CD14-positive monocyte (primary cell): ENCODE data around the gene NTM. TPM values are rescaled to one million over a fixed set of nuclear protein-coding genes. Genes with fewer than 3 reads are reported as not detected.

Source experiments
- DNase-seq, 3 donors: peaks; one replicate each; pipeline ENCODE4 v3.0.0-alpha.2; 2011 to 2022
- H2AFZ ChIP-seq: 2 replicates; pipeline ENCODE4 v1.6.0; 2012; ENCODE audit warnings: mild to moderate bottlenecking, low read depth, low read length, inconsistent platforms; ENCODE audit not compliant: insufficient read depth, poor library complexity, severe bottlenecking
- H3K27ac ChIP-seq, 2 donors: 1 replicate in 1 of 2; 2 replicates in 1 of 2; pipeline ENCODE4 v1.5.1; 2012 to 2013; ENCODE audit warnings: low read length in 2 of 2, control low read depth in 1 of 2, inconsistent platforms in 1 of 2, low read depth in 1 of 2, mild to moderate bottlenecking in 1 of 2
- H3K27me3 ChIP-seq, 2 donors: one replicate each; pipeline versions ENCODE4 v1.6.0 to v1.6.1; 2011 to 2013; ENCODE audit warnings: low read length in 2 of 2; ENCODE audit not compliant: control insufficient read depth in 2 of 2, insufficient read depth in 2 of 2
- H3K36me3 ChIP-seq, 2 donors: replicated peaks in 1 of 2; 1 replicate in 1 of 2; 2 replicates in 1 of 2; pipeline versions ENCODE4 v1.5.1 to v1.6.1; 2012 to 2013; ENCODE audit warnings: low read length in 2 of 2, control low read depth in 1 of 2, inconsistent platforms in 1 of 2, mild to moderate bottlenecking in 1 of 2; ENCODE audit not compliant: insufficient read depth in 2 of 2, control insufficient read depth in 1 of 2
- H3K4me1 ChIP-seq, 2 donors: 1 replicate in 1 of 2; 2 replicates in 1 of 2; pipeline versions ENCODE4 v1.5.1 to v1.6.1; 2012 to 2013; ENCODE audit warnings: low read length in 2 of 2, control low read depth in 1 of 2, inconsistent platforms in 1 of 2, mild to moderate bottlenecking in 1 of 2, moderate library complexity in 1 of 2; ENCODE audit not compliant: insufficient read depth in 2 of 2, control insufficient read depth in 1 of 2
- H3K4me2 ChIP-seq: replicated peaks from 2 replicates; pipeline ENCODE3; 2012; ENCODE audit warnings: low read length, moderate library complexity, mild to moderate bottlenecking; ENCODE audit not compliant: poor library complexity, severe bottlenecking; ENCODE audit errors: extremely low read depth
- H3K4me3 ChIP-seq, 3 experiments: fragments of 200-600 bp in 1 of 3; sonication (generic) in 1 of 3; replicated peaks in 1 of 3; 1 replicate in 2 of 3; 2 replicates in 1 of 3; pipeline ENCODE4 v1.5.1; 2011 to 2013; ENCODE audit warnings: low read length in 3 of 3, mild to moderate bottlenecking in 3 of 3, control low read depth in 2 of 3, low read depth in 2 of 3, inconsistent platforms in 1 of 3, moderate library complexity in 1 of 3
- H3K79me2 ChIP-seq: 2 replicates; pipeline ENCODE4 v1.6.0; 2012; ENCODE audit warnings: mild to moderate bottlenecking, control low read depth, inconsistent platforms, low read length, moderate library complexity; ENCODE audit not compliant: insufficient read depth
- H3K9ac ChIP-seq: 2 replicates; pipeline ENCODE4 v1.6.0; 2017; ENCODE audit warnings: low read length, mild to moderate bottlenecking; ENCODE audit not compliant: insufficient read depth, poor library complexity, severe bottlenecking
- H3K9me3 ChIP-seq, 2 donors: replicated peaks in 1 of 2; 1 replicate in 1 of 2; 2 replicates in 1 of 2; pipeline versions ENCODE4 v1.5.1 to v1.6.1; 2012 to 2013; ENCODE audit warnings: low read length in 2 of 2, control low read depth in 1 of 2; ENCODE audit not compliant: control insufficient read depth in 1 of 2, insufficient read depth in 1 of 2
- H4K20me1 ChIP-seq: 2 replicates; pipeline ENCODE4 v1.6.0; 2012; ENCODE audit warnings: mild to moderate bottlenecking, low read length, control low read depth, moderate library complexity; ENCODE audit not compliant: insufficient read depth
- H3K27ac Mint-ChIP-seq, 7 donors: one replicate each; pipeline ENCODE4 v1.8.0; 2020; ENCODE audit warnings: mild to moderate bottlenecking in 7 of 7, mixed read lengths in 7 of 7, moderate library complexity in 6 of 7, inconsistent platforms in 2 of 7
- H3K27me3 Mint-ChIP-seq, 3 donors: one replicate each; pipeline ENCODE4 v1.8.0; 2021 to 2022; ENCODE audit warnings: low read depth in 3 of 3, mild to moderate bottlenecking in 3 of 3, mixed read lengths in 3 of 3, moderate library complexity in 3 of 3, inconsistent platforms in 1 of 3
- H3K36me3 Mint-ChIP-seq, 2 donors: one replicate each; pipeline ENCODE4 v1.8.0; 2020; ENCODE audit warnings: mixed read lengths in 2 of 2, inconsistent platforms in 1 of 2, mild to moderate bottlenecking in 1 of 2
- H3K4me1 Mint-ChIP-seq: one replicate; pipeline ENCODE4 v1.8.0; 2020; ENCODE audit warnings: mild to moderate bottlenecking, mixed read lengths
- H3K4me3 Mint-ChIP-seq, 2 donors: one replicate each; pipeline ENCODE4 v1.8.0; 2020; ENCODE audit warnings: mild to moderate bottlenecking in 2 of 2, mixed read lengths in 2 of 2, moderate library complexity in 1 of 2
- H3K9me3 Mint-ChIP-seq, 7 donors: one replicate each; pipeline ENCODE4 v1.8.0; 2020 to 2022; ENCODE audit warnings: mixed read lengths in 7 of 7, mild to moderate bottlenecking in 6 of 7, moderate library complexity in 6 of 7, inconsistent platforms in 2 of 7
- CTCF ChIP-seq: fragments of 200-600 bp; IDR thresholded peaks from one replicate; pipeline ENCODE4 v1.8.0; 2022; ENCODE audit warnings: antibody characterized with exemption, mild to moderate bottlenecking
- WGBS: methylation state at CpG from one replicate; pipeline ENCODE4 v1.1.5; 2013; ENCODE audit warnings: missing lambda C conversion rate; ENCODE audit not compliant: insufficient coverage; 5-methylcytosine and 5-hydroxymethylcytosine counted together
- intact Hi-C, 2 donors: fragments of 100-400 bp; cut with micrococcal nuclease; formaldehyde crosslinking; loops; one replicate each; pipeline versions ENCODE4 v1.15.0 to v1.15.1; 2023
- polyA plus RNA-seq, 3 donors: library from polyadenylated mRNA; depleted of rRNA in 1 of 3; unstranded in 2 of 3; stranded (reverse) in 1 of 3; fragments of 300-500 nt in 2 of 3; fragments of >200 nt in 1 of 3; fragmentation: Illumina TruSeq in 2 of 3; gene quantifications; 1 replicate in 2 of 3; 2 replicates in 1 of 3; pipeline ENCODE4 v1.2.3, GENCODE V29; 2012 to 2021

NTM gene
- polyA plus RNA-seq, 3 donors: not detected

- no peak for TF ChIP-seq CTCF
- H3K27me3 ChIP-seq: no peaks in the 10 kb centered on the region
- H2AFZ ChIP-seq: no peak overlapping the region
- H3K79me2 ChIP-seq: no peaks in the 10 kb centered on the region
- no peak overlapping the region for H3K27ac ChIP-seq
- no peaks in the 10 kb centered on the region for H4K20me1 ChIP-seq
- intact Hi-C loops: no loop called here
- H3K9me3 Mint-ChIP-seq: peaks cover 0 to 2% (median 0%) of the 10 kb centered on the region in 7 donors
- no peak for DNase-seq
- no peak overlapping the region for H3K4me2 ChIP-seq
- no peak overlapping the region for H3K27ac Mint-ChIP-seq
- H3K4me1 ChIP-seq: no peaks in the 10 kb centered on the region
- H3K4me3 Mint-ChIP-seq: no peak overlapping the region
- 80% methylated on average over 2 of the region's 2 CpGs for WGBS
- peaks cover 0 to 3% (median 0%) of the 10 kb centered on the region in 3 donors for H3K27me3 Mint-ChIP-seq
- H3K4me1 Mint-ChIP-seq: no peaks in the 10 kb centered on the region
- no peak overlapping the region for H3K9ac ChIP-seq
- no peaks in the 10 kb centered on the region for H3K9me3 ChIP-seq
- no peak overlapping the region for H3K4me3 ChIP-seq
- H3K36me3 Mint-ChIP-seq: no peaks in the 10 kb centered on the region
- no peaks in the 10 kb centered on the region for H3K36me3 ChIP-seq
Measured at GRCh38 chr11:131486937-131487635, 116.7 kb downstream of the NTM start.

- Histone ChIP-seq H4K20me1 (no peaks in the 10 kb centered on the region), H3K4me3 (no peak overlapping the region), H3K79me2 (no peaks in the 10 kb centered on the region), H3K9ac (no peak overlapping the region), H3K36me3 (no peaks in the 10 kb centered on the region), H3K27ac (no peak overlapping the region), H3K4me2 (no peak overlapping the region), H2AFZ (no peak overlapping the region), H3K9me3 (no peaks in the 10 kb centered on the region), H3K4me1 (no peaks in the 10 kb centered on the region), H3K27me3 (no peaks in the 10 kb centered on the region)
- Mint-ChIP-seq H3K4me1 (no peaks in the 10 kb centered on the region), H3K27me3 (peaks cover 0 to 6% (median 3%) of the 10 kb centered on the region in 3 donors), H3K27ac (no peak overlapping the region), H3K9me3 (peaks cover 0 to 2% (median 0%) of the 10 kb centered on the region in 7 donors), H3K36me3 (no peaks in the 10 kb centered on the region), H3K4me3 (no peak overlapping the region)
- no peak for TF ChIP-seq CTCF
- intact Hi-C loops: no loop called here
- whole genome bisulfite sequencing: 64% methylated on average over 3 of the region's 4 CpGs
- DNase-seq: no peak
Measured at GRCh38 chr11:131488238-131488637, 117.8 kb downstream of the NTM start.
